Hepatocyte (in vitro differentiated cells): ENCODE measurements around the gene HOXD3.

Experiments
- EZH2 ChIP-seq: fragments of 200-600 bp; sonication (generic); IDR thresholded peaks from 2 replicates; pipeline ENCODE4 v1.6.1; 2016; ENCODE audit warnings: antibody characterized with exemption, mild to moderate bottlenecking, borderline replicate concordance
- EZH2phosphoT487 ChIP-seq: fragments of 200-600 bp; sonication (generic); IDR thresholded peaks from one replicate; pipeline ENCODE4 v1.6.1; 2018; ENCODE audit warnings: antibody characterized with exemption, mild to moderate bottlenecking, low read depth, moderate library complexity; ENCODE audit not compliant: unreplicated experiment, severe bottlenecking
- TF ChIP-seq, protein P1 (sequence below): fragments of 200-600 bp; sonication (generic); IDR thresholded peaks from 2 replicates; pipeline ENCODE4 v1.5.1; 2016; ENCODE audit warnings: antibody characterized with exemption, mild to moderate bottlenecking; ENCODE audit not compliant: poor library complexity

DNA sequence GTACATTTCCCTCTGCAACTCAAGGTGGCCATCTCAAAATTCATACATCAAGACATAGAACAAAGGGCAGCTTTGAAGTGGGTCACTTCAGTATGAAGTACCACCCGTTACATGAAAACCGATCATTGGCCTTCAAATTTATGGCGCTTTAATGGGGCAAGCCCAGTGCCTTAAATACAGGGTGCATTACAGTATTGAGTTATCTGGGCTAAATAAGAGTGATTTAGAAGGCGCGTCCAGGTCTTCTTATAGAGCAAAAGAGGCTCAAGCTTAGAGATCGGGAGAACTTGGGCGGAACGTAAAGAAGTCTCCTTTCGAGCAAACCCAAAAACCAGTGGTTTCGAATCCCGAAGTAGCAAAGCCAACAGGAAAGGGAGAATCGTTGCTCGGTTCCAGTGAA, 7.1 kb downstream of the HOXD3 start:
- TF ChIP-seq, protein P1, sequence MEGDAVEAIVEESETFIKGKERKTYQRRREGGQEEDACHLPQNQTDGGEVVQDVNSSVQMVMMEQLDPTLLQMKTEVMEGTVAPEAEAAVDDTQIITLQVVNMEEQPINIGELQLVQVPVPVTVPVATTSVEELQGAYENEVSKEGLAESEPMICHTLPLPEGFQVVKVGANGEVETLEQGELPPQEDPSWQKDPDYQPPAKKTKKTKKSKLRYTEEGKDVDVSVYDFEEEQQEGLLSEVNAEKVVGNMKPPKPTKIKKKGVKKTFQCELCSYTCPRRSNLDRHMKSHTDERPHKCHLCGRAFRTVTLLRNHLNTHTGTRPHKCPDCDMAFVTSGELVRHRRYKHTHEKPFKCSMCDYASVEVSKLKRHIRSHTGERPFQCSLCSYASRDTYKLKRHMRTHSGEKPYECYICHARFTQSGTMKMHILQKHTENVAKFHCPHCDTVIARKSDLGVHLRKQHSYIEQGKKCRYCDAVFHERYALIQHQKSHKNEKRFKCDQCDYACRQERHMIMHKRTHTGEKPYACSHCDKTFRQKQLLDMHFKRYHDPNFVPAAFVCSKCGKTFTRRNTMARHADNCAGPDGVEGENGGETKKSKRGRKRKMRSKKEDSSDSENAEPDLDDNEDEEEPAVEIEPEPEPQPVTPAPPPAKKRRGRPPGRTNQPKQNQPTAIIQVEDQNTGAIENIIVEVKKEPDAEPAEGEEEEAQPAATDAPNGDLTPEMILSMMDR: no peak
- TF ChIP-seq EZH2 (no peak), EZH2phosphoT487 (no peak)
